ENCODE measurements around the gene LETM1.

Gene LETM1

GRCh38 chr4:1870578-1871443 is 14.9 kb upstream of the LETM1 start, which contains the start of gene NSD2:
Gene NSD2 (plus strand): TSS chr4:1871393. CDS start chr4:1900655, 29,262 bp downstream.
- H3K4ac ChIP-seq (ENCODE audit: low read depth in 1 of 2, low read length in 2 of 2) = peak within 1 kb of the TSS; percentile 35 to 89
- H2BK12ac ChIP-seq (ENCODE audit: low read length in 2 of 2) = peak within 1 kb of the TSS in 1 of 2 experiments; percentile 31
- DNase-seq = peak; percentile 88
- peaks cover 6% of the 10 kb centered on the region for H3K4me1 ChIP-seq (ENCODE audit: control insufficient read depth, insufficient read depth, low read depth, low read length)
- peak within 1 kb of the TSS; percentile 84 for H2BK120ac ChIP-seq (ENCODE audit: low read depth, low read length)
- peak within 1 kb of the TSS; percentile 84 to 90 for H3K4me3 ChIP-seq (ENCODE audit: insufficient read depth in 1 of 2, low read depth in 1 of 2, low read length in 2 of 2)
- peak within 1 kb of the TSS in 1 of 2 experiments; percentile 90 for H3K23ac ChIP-seq (ENCODE audit: low read length in 2 of 2)
- peak within 1 kb of the TSS; percentile 36 for H2AK5ac ChIP-seq (ENCODE audit: low read length, severe bottlenecking)
- H3K18ac ChIP-seq (ENCODE audit: low read depth in 1 of 2, low read length in 2 of 2) = peak within 1 kb of the TSS; percentile 93 to 94
- peak within 1 kb of the TSS; percentile 85 for H2AFZ ChIP-seq (ENCODE audit: low read depth, low read length)
- peaks cover 9 to 13% of the 10 kb centered on the region in 2 experiments for H3K27me3 ChIP-seq (ENCODE audit: control insufficient read depth in 1 of 2, insufficient read depth in 1 of 2, low read length in 2 of 2)
- peak within 1 kb of the TSS; percentile 92 for H3K9ac ChIP-seq (ENCODE audit: low read length)
- peak within 1 kb of the TSS; percentile 91 for H2BK15ac ChIP-seq (ENCODE audit: low read depth, poor library complexity, severe bottlenecking)
- 0% methylated on average over 32 of the region's 155 CpGs for WGBS
- H3K14ac ChIP-seq (ENCODE audit: low read length in 2 of 2) = peak within 1 kb of the TSS; percentile 28 to 87
- no peaks in the 10 kb centered on the region for H3K36me3 ChIP-seq (ENCODE audit: control insufficient read depth in 1 of 2, insufficient read depth in 2 of 2, low read depth in 1 of 2, low read length in 2 of 2)
- H4K8ac ChIP-seq (ENCODE audit: low read length) = peak within 1 kb of the TSS; percentile 92
- H3K79me1 ChIP-seq (replicated peaks; ENCODE audit: low read length, poor library complexity, severe bottlenecking) = no peaks in the 10 kb centered on the region
- no peaks in the 10 kb centered on the region for H3K9me3 ChIP-seq (ENCODE audit: control insufficient read depth, low read length)
- H3K4me2 ChIP-seq (ENCODE audit: low read length, poor library complexity, severe bottlenecking) = peak within 1 kb of the TSS; percentile 95
- peak within 1 kb of the TSS; percentile 98 for H4K91ac ChIP-seq (ENCODE audit: low read length)
- peak within 1 kb of the TSS; percentile 58 for H2BK5ac ChIP-seq (ENCODE audit: low read depth, low read length, poor library complexity, severe bottlenecking)
- H3K27ac ChIP-seq (ENCODE audit: low read length, poor library complexity, severe bottlenecking) = peak within 1 kb of the TSS; percentile 63

- WGBS = 0% methylated on average over 21 of the region's 22 CpGs
- H3K4me3 ChIP-seq (ENCODE audit: insufficient read depth in 1 of 2, low read depth in 1 of 2, low read length in 2 of 2) = peak overlapping the region; percentile 81 to 84
- H2BK5ac ChIP-seq (ENCODE audit: low read depth, low read length, poor library complexity, severe bottlenecking) = peak overlapping the region; percentile 58
- H4K91ac ChIP-seq (ENCODE audit: low read length) = peak overlapping the region; percentile 98
- H2BK12ac ChIP-seq (ENCODE audit: low read length in 2 of 2) = no peak overlapping the region
- peak overlapping the region; percentile 85 for H2AFZ ChIP-seq (ENCODE audit: low read depth, low read length)
- peak; percentile 87 for DNase-seq
- no peaks in the 10 kb centered on the region for H3K36me3 ChIP-seq (ENCODE audit: control insufficient read depth in 1 of 2, insufficient read depth in 2 of 2, low read depth in 1 of 2, low read length in 2 of 2)
- peak overlapping the region; percentile 91 for H2BK15ac ChIP-seq (ENCODE audit: low read depth, poor library complexity, severe bottlenecking)
- H3K9ac ChIP-seq (ENCODE audit: low read length) = peak overlapping the region; percentile 92
- no peak overlapping the region for H2AK5ac ChIP-seq (ENCODE audit: low read length, severe bottlenecking)
- H3K9me3 ChIP-seq (ENCODE audit: control insufficient read depth, low read length) = no peaks in the 10 kb centered on the region
- peak overlapping the region in 1 of 2 experiments; percentile 87 for H3K14ac ChIP-seq (ENCODE audit: low read length in 2 of 2)
- peaks cover 11 to 13% of the 10 kb centered on the region in 2 experiments for H3K27me3 ChIP-seq (ENCODE audit: control insufficient read depth in 1 of 2, insufficient read depth in 1 of 2, low read length in 2 of 2)
- H2BK120ac ChIP-seq (ENCODE audit: low read depth, low read length) = no peak overlapping the region
- H3K23ac ChIP-seq (ENCODE audit: low read length in 2 of 2) = peak overlapping the region in 1 of 2 experiments; percentile 70
- peak overlapping the region; percentile 93 to 94 for H3K18ac ChIP-seq (ENCODE audit: low read depth in 1 of 2, low read length in 2 of 2)
- no peaks in the 10 kb centered on the region for H3K79me1 ChIP-seq (replicated peaks; ENCODE audit: low read length, poor library complexity, severe bottlenecking)
- H3K27ac ChIP-seq (ENCODE audit: low read length, poor library complexity, severe bottlenecking) = peak overlapping the region; percentile 63
- H3K4me2 ChIP-seq (ENCODE audit: low read length, poor library complexity, severe bottlenecking) = peak overlapping the region; percentile 95
- H3K4ac ChIP-seq (ENCODE audit: low read depth in 1 of 2, low read length in 2 of 2) = peak overlapping the region; percentile 35 to 89
- H4K8ac ChIP-seq (ENCODE audit: low read length) = peak overlapping the region; percentile 92
- peaks cover 6% of the 10 kb centered on the region for H3K4me1 ChIP-seq (ENCODE audit: control insufficient read depth, insufficient read depth, low read depth, low read length)
Measured at GRCh38 chr4:1870328-1870577, 14.3 kb upstream of the LETM1 start.

DNA sequence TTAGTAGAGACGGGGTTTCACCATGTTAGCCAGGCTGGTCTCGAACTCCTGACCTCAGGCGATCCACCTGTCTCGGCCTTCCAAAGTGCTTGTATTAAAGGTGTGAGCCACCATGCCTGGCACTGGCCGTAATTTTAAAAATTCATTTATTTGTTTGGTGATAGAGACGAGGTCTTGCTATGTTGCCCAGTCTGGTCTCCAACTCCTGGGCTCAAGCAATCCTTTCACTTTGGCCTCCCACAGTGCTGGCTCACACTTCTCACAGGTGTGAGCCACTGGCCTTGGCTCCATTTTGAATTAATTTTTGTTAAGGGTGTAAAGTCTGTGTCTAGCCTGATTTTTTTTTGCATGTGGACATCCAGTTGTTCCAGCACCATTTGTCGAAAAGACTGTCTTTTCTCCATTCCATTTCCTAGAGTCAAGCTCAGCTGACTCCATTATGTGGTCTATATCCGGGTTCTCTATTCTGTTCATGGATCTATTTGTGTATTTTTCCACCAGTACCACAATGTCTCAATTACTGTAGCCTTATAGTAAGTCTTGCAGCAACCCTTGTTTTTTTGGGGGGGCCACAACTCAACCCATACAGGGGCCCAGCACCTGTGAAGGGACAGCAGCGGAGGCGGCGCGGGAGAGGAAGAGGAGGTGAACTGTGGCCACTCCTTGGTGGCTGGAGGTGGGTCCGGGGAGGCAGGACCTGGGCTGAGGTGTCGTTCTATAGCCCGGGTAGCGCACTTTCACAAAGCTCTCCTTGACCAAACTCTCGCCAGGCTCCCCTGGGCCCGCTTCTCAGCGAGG is 13.8 kb upstream of the LETM1 start:
- peak overlapping the region in 1 of 2 experiments; percentile 15 for H2BK12ac ChIP-seq (ENCODE audit: low read length in 2 of 2)
- peak overlapping the region; percentile 63 for H3K27ac ChIP-seq (ENCODE audit: low read length, poor library complexity, severe bottlenecking)
- H2AFZ ChIP-seq (ENCODE audit: low read depth, low read length) = peak overlapping the region; percentile 85
- no peaks in the 10 kb centered on the region for H3K36me3 ChIP-seq (ENCODE audit: control insufficient read depth in 1 of 2, insufficient read depth in 2 of 2, low read depth in 1 of 2, low read length in 2 of 2)
- H2BK15ac ChIP-seq (ENCODE audit: low read depth, poor library complexity, severe bottlenecking) = no peak overlapping the region
- H3K9me3 ChIP-seq (ENCODE audit: control insufficient read depth, low read length) = no peaks in the 10 kb centered on the region
- no peaks in the 10 kb centered on the region for H3K79me1 ChIP-seq (replicated peaks; ENCODE audit: low read length, poor library complexity, severe bottlenecking)
- H3K14ac ChIP-seq (ENCODE audit: low read length in 2 of 2) = peak overlapping the region in 1 of 2 experiments; percentile 93
- peak overlapping the region; percentile 57 for H4K91ac ChIP-seq (ENCODE audit: low read length)
- no peak overlapping the region for H2BK120ac ChIP-seq (ENCODE audit: low read depth, low read length)
- peak overlapping the region in 1 of 2 experiments; percentile 70 for H3K23ac ChIP-seq (ENCODE audit: low read length in 2 of 2)
- no peak for DNase-seq
- H3K9ac ChIP-seq (ENCODE audit: low read length) = peak overlapping the region; percentile 92
- peaks cover 6% of the 10 kb centered on the region for H3K4me1 ChIP-seq (ENCODE audit: control insufficient read depth, insufficient read depth, low read depth, low read length)
- H2BK5ac ChIP-seq (ENCODE audit: low read depth, low read length, poor library complexity, severe bottlenecking) = no peak overlapping the region
- peak overlapping the region; percentile 92 for H4K8ac ChIP-seq (ENCODE audit: low read length)
- WGBS = 55% methylated on average over 18 of the region's 19 CpGs
- H3K27me3 ChIP-seq (ENCODE audit: control insufficient read depth in 1 of 2, insufficient read depth in 1 of 2, low read length in 2 of 2) = peaks cover 11 to 13% of the 10 kb centered on the region in 2 experiments
- H3K4me2 ChIP-seq (ENCODE audit: low read length, poor library complexity, severe bottlenecking) = peak overlapping the region; percentile 95
- no peak overlapping the region for H2AK5ac ChIP-seq (ENCODE audit: low read length, severe bottlenecking)
- H3K18ac ChIP-seq (ENCODE audit: low read depth in 1 of 2, low read length in 2 of 2) = peak overlapping the region; percentile 93 to 94
- peak overlapping the region; percentile 35 to 89 for H3K4ac ChIP-seq (ENCODE audit: low read depth in 1 of 2, low read length in 2 of 2)
- peak overlapping the region; percentile 81 to 84 for H3K4me3 ChIP-seq (ENCODE audit: insufficient read depth in 1 of 2, low read depth in 1 of 2, low read length in 2 of 2)

GRCh38 chr4:1868912-1869311 is 13.0 kb upstream of the LETM1 start:
- no peak overlapping the region for H3K4me2 ChIP-seq (ENCODE audit: low read length, poor library complexity, severe bottlenecking)
- H2BK5ac ChIP-seq (ENCODE audit: low read depth, low read length, poor library complexity, severe bottlenecking) = no peak overlapping the region
- no peak overlapping the region for H3K23ac ChIP-seq (ENCODE audit: low read length in 2 of 2)
- no peak overlapping the region for H4K8ac ChIP-seq (ENCODE audit: low read length)
- H3K4me1 ChIP-seq (ENCODE audit: control insufficient read depth, insufficient read depth, low read depth, low read length) = peaks cover 3% of the 10 kb centered on the region
- over 99% methylated on average over 3 of the region's 3 CpGs for WGBS
- no peak for DNase-seq
- no peak overlapping the region for H3K9ac ChIP-seq (ENCODE audit: low read length)
- H3K9me3 ChIP-seq (ENCODE audit: control insufficient read depth, low read length) = no peaks in the 10 kb centered on the region
- no peak overlapping the region for H2AK5ac ChIP-seq (ENCODE audit: low read length, severe bottlenecking)
- H3K4me3 ChIP-seq (ENCODE audit: insufficient read depth in 1 of 2, low read depth in 1 of 2, low read length in 2 of 2) = no peak overlapping the region
- no peak overlapping the region for H2BK12ac ChIP-seq (ENCODE audit: low read length in 2 of 2)
- no peaks in the 10 kb centered on the region for H3K79me1 ChIP-seq (replicated peaks; ENCODE audit: low read length, poor library complexity, severe bottlenecking)
- H2BK15ac ChIP-seq (ENCODE audit: low read depth, poor library complexity, severe bottlenecking) = no peak overlapping the region
- no peak overlapping the region for H2AFZ ChIP-seq (ENCODE audit: low read depth, low read length)
- H3K36me3 ChIP-seq (ENCODE audit: control insufficient read depth in 1 of 2, insufficient read depth in 2 of 2, low read depth in 1 of 2, low read length in 2 of 2) = no peaks in the 10 kb centered on the region
- no peak overlapping the region for H2BK120ac ChIP-seq (ENCODE audit: low read depth, low read length)
- H3K4ac ChIP-seq (ENCODE audit: low read depth in 1 of 2, low read length in 2 of 2) = no peak overlapping the region
- H3K27me3 ChIP-seq (ENCODE audit: control insufficient read depth in 1 of 2, insufficient read depth in 1 of 2, low read length in 2 of 2) = peaks cover 11 to 13% of the 10 kb centered on the region in 2 experiments
- no peak overlapping the region for H4K91ac ChIP-seq (ENCODE audit: low read length)
- H3K18ac ChIP-seq (ENCODE audit: low read depth in 1 of 2, low read length in 2 of 2) = no peak overlapping the region
- H3K27ac ChIP-seq (ENCODE audit: low read length, poor library complexity, severe bottlenecking) = no peak overlapping the region
- no peak overlapping the region for H3K14ac ChIP-seq (ENCODE audit: low read length in 2 of 2)

Measured in mesenchymal stem cell (in vitro differentiated cells and primary cell).